Measurements from ENCODE around the gene GTSF1L. TPM values are rescaled to one million over a fixed set of nuclear protein-coding genes. Genes with fewer than 3 reads are reported as not detected.
"Not testable (repeated sequence)": the region's sequence is repeated elsewhere in the genome, so short reads cannot be mapped to it uniquely, and the experiment has no call there.

GTSF1L gene
- total RNA-seq, 1 donor from 2014 or later, result not detected

GRCh38 chr20:43766385-43766784 is 39.6 kb upstream of the GTSF1L start:
- no peak for DNase-seq (ENCODE audit: low read depth)
- TF ChIP-seq, protein P1, sequence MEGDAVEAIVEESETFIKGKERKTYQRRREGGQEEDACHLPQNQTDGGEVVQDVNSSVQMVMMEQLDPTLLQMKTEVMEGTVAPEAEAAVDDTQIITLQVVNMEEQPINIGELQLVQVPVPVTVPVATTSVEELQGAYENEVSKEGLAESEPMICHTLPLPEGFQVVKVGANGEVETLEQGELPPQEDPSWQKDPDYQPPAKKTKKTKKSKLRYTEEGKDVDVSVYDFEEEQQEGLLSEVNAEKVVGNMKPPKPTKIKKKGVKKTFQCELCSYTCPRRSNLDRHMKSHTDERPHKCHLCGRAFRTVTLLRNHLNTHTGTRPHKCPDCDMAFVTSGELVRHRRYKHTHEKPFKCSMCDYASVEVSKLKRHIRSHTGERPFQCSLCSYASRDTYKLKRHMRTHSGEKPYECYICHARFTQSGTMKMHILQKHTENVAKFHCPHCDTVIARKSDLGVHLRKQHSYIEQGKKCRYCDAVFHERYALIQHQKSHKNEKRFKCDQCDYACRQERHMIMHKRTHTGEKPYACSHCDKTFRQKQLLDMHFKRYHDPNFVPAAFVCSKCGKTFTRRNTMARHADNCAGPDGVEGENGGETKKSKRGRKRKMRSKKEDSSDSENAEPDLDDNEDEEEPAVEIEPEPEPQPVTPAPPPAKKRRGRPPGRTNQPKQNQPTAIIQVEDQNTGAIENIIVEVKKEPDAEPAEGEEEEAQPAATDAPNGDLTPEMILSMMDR (conservative IDR thresholded peaks at IDR 0.05; ENCODE audit: low read depth, low read length), result no peak
- no peak overlapping the region for H3K4me3 ChIP-seq (ENCODE audit: low read depth, low read length)

- no peak for DNase-seq (ENCODE audit: low read depth)
- no peak overlapping the region for H3K4me3 ChIP-seq (ENCODE audit: low read depth, low read length)
- TF ChIP-seq, protein P1 (conservative IDR thresholded peaks at IDR 0.05; ENCODE audit: low read depth, low read length), result no peak
Measured at GRCh38 chr20:43765916-43766315, 39.1 kb upstream of the GTSF1L start.

- H3K4me3 ChIP-seq (ENCODE audit: low read depth, low read length), result no peak overlapping the region
- TF ChIP-seq, protein P1 (conservative IDR thresholded peaks at IDR 0.05; ENCODE audit: low read depth, low read length), result no peak
- DNase-seq (ENCODE audit: low read depth), result no peak
Measured at GRCh38 chr20:43762911-43763310, 36.1 kb upstream of the GTSF1L start.

GRCh38 chr20:43761386-43762340 is 34.9 kb upstream of the GTSF1L start:
- DNase-seq (ENCODE audit: low read depth), result no peak
- H3K4me3 ChIP-seq (ENCODE audit: low read depth, low read length), result no peak overlapping the region
- TF ChIP-seq, protein P1 (conservative IDR thresholded peaks at IDR 0.05; ENCODE audit: low read depth, low read length), result no peak

GRCh38 chr20:43757888-43758287 is 31.1 kb upstream of the GTSF1L start:
- DNase-seq (ENCODE audit: low read depth); H3K4me3 ChIP-seq (ENCODE audit: low read depth, low read length): not testable (repeated sequence)

DNA sequence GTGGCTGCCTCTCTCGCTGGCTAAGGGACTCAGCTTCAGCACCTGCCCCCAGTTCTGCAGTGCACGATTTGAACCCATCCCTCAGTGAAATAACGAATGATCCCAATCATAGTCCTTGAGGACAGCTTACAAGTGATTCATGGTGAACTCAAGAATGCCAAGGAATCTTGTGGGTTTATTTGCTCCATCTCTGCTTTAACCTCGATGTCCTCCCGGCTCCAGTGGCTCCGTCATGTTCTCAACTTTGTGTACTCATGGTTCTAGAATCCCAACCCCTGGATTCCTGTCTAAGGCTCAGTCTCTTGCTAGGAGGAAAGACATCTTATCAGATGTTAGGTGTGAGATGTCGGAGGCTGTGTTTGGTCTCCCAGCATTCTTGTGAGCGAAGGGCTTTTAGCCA is 29.0 kb upstream of the GTSF1L start:
- TF ChIP-seq, protein P1 (conservative IDR thresholded peaks at IDR 0.05; ENCODE audit: low read depth, low read length), result no peak
- no peak for DNase-seq (ENCODE audit: low read depth)
- H3K4me3 ChIP-seq (ENCODE audit: low read depth, low read length), result no peak overlapping the region

DNA sequence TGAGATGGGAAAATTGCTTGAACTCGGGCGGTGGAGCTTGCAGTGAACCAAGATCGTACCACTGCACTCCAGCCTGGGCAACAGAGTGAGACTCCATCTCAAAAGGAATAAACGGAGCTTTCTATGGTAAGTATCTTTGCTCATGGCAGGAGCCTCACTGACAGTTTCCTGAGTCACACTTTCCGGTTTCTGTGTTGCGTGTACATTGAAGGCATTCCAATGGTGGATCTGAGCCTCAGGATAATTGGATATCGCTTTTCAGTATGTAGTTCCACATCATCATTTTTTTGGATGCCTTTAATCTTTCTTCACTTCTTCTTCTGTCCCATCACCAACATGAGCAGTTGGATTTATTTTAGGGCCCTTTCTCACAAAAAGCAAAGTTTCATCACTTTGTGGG is 28.6 kb upstream of the GTSF1L start:
- TF ChIP-seq, protein P1 (conservative IDR thresholded peaks at IDR 0.05; ENCODE audit: low read depth, low read length), result no peak
- DNase-seq (ENCODE audit: low read depth), result no peak
- no peak overlapping the region for H3K4me3 ChIP-seq (ENCODE audit: low read depth, low read length)
